GM12874 (cell line): ENCODE measurements around the gene SNX7.

Experiments used
- CTCF ChIP-seq: IDR thresholded peaks from 2 replicates; pipeline ENCODE4 v1.5.1; 2011; ENCODE audit warnings: low read depth, mild to moderate bottlenecking, control low read depth, low read length, moderate library complexity; ENCODE audit not compliant: insufficient read depth

Gene SNX7

DNA sequence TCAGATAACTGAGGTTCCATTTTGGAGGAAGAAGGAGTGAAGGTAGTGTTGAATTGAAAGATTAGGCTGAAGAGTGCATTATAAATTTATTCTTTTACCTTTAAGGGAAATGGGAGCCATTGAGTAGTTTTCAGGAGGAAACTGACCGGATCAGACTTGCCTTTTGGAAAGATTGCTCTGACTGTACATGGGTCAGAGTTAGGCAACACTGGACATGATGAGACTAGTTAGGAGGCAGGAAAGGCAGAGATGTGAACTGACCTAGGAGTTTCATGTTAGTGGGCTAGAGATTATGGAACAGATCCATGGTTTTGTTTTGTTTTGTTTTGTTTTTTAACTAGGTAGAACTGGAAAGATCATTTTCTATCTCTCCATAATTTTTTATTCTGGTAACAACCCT, 78.2 kb downstream of the SNX7 start:
- no peak for TF ChIP-seq CTCF

GRCh38 chr1:98741164-98741563, 79.6 kb downstream of the SNX7 start:
- TF ChIP-seq CTCF = no peak

DNA sequence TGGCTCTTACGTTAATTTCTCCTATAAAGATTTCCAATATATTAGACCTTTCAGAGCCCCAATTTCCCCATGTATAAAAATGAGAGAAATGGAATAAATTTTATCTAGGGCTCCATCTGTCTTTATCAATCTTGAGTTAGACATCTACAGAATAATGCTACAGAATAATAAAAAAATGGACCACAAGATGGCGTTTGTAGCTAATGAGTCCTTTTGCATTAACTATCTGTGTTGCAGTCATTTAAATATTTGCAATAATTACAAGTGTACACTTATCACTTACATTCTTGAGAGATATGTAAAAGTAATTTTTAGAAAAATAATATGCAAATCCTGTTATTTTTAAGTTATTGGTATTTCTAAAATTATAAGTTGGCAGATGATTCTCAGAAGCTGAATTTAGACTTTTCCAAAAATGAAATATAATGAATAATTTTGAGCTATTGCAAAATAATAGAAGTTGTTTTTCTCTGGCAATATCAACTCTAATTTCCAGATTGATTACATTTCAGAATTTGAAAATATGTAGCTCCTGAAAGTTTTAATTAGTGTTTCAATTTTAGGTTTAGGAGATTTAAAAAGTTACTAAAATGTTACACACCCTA, 87.7 kb downstream of the SNX7 start:
- no peak for TF ChIP-seq CTCF

DNA sequence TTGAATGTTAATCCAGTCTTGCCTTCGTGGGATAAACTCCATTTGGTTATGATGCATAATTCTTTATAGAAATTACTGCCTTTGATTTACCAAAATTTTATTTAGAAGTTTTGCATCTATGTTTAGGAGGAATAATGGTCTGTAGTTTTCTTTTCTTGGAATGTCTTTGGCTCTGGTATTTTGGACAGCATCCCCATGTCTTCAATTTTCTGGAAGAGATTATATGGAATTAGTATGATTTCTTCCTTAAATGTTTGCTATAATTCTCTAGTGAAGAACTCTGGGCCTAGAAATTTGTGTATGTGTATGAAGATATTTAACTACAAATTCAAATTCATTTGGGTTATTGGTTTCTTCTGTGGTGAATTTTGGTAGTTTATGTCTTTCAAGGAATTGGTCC, 92.7 kb downstream of the SNX7 start:
- TF ChIP-seq CTCF = no peak

DNA sequence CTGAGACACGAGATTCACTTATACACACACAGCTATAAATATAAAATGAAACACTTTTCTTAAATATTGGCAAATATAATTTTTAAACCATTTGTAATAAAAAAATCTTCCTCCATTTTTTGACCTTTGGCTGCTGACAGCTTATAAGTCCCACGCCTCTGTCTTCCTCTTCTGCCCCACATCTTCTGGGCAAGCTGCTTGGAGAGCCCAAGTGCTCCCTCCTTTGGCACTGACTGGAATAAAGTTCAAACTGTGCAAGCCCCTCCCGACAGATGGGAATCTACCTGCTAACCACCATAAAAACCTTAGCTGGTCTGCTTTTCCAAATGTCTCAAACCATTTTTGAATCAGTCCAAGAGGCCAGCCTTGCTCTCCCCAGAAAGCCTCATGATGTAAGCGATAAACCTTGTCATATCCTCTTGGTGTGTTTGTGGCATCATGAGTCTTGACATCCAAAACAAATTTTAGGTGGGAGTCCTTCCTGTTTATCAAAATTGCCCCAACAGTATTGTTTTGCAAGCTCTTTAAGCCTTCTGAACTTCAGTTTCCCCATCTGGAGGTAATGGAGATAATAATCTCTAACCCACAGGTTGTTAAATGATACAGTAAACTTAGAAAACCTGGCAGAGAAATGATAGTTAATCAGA, 99.8 kb downstream of the SNX7 start:
- no peak for TF ChIP-seq CTCF

- no peak for TF ChIP-seq CTCF
Measured at GRCh38 chr1:98763488-98764150, 102.1 kb downstream of the SNX7 start.

DNA sequence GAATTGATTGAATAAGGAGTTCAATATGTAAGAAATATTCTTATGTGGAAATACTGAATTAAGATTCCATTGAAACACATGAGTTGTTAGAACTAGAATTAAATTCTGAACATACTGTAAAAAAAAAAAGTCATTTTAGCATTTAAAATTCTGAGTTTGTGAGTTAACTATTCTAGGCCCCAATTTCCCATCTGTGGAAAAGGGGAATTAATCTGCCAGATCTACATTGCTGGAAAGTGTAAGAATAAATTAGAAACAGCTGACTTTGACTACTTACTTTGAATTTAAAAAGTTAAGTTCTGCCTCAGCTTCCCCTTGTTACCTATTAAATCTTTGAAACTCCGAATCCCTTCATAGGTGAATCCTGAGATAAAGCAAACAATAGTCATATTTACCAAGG, 103.0 kb downstream of the SNX7 start:
- TF ChIP-seq CTCF = no peak
